ENCODE results near the gene RAB20. TPM values are rescaled to one million over a fixed set of nuclear protein-coding genes. Genes with fewer than 3 reads are reported as not detected.
"Not testable (repeated sequence)": the region's sequence is repeated elsewhere in the genome, so short reads cannot be mapped to it uniquely, and the experiment has no call there.

The RAB20 gene
- polyA plus RNA-seq, 4 donors = 24.2 to 63.0 (median 47.8) TPM

DNA sequence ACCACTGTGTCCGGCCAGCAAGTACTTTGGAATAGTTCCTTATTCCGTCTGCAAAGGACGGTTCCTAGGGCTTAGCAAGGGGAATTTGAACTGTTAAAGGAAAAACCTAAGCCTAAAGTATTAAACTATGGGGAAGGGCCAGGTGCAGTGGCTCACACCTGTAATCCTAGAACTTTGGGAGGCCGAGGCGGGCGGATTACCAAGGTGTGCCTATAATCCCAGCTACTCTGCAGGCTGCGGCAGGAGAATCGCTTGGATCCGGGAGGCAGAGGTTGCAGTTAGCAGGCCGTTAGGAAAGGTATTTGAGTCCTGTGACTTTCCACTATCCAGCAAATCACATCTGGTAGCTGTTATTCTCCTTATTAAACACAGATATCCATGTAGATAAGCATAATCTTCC, 9.4 kb upstream of the RAB20 start:
- no peaks in the 10 kb centered on the region for H3K27me3 ChIP-seq (ENCODE audit: control insufficient read depth in 3 of 3, insufficient read depth in 3 of 3, low read length in 3 of 3)
- DNase-seq (peak in 1 of 2 donors; percentile 27), FAIRE-seq (no peak)
- no peak overlapping the region for H3K27ac ChIP-seq (ENCODE audit: low read depth in 1 of 3, low read length in 2 of 3)
- H3K36me3 ChIP-seq (ENCODE audit: control insufficient read depth in 3 of 3, insufficient read depth in 2 of 3, low read depth in 1 of 3, low read length in 3 of 3) = peaks cover 0 to 2% (median 0%) of the 10 kb centered on the region in 3 donors
- no peaks in the 10 kb centered on the region for H3K9me3 ChIP-seq (ENCODE audit: control insufficient read depth in 2 of 2, insufficient read depth in 1 of 2, low read depth in 1 of 2, low read length in 1 of 2)
- 24 to 53% (median 49%) methylated on average over 10 of the region's 10 CpGs for WGBS, 3 donors
- peaks cover 0 to 18% (median 2%) of the 10 kb centered on the region in 3 donors for H3K4me1 ChIP-seq (ENCODE audit: control insufficient read depth in 3 of 3, insufficient read depth in 2 of 3, low read depth in 1 of 3, low read length in 2 of 3)
- no peak overlapping the region for H3K4me3 ChIP-seq (ENCODE audit: low read depth in 1 of 3, low read length in 3 of 3)

DNA sequence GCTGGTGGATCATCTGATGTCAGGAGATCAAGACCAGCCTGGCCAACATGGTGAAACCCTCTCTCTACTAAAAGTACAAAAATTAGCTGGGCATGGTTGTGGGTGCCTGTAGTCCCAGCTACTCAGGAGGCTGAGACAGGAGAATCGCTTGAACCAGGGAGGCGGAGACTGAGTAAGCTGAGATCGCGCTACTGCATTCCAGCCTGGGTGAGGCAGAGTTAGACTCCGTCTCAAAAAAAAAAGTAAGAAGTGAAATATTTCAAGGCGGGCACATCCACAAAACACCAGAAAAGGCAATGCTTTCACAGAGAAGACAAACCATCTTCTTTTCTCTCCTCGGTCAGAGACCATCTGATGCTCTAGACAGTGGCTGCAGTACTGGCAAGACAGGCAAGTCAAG, 8.4 kb upstream of the RAB20 start:
- H3K36me3 ChIP-seq (ENCODE audit: control insufficient read depth in 3 of 3, insufficient read depth in 2 of 3, low read depth in 1 of 3, low read length in 3 of 3); H3K9me3 ChIP-seq (ENCODE audit: control insufficient read depth in 2 of 2, insufficient read depth in 1 of 2, low read depth in 1 of 2, low read length in 1 of 2); DNase-seq; H3K27me3 ChIP-seq (ENCODE audit: control insufficient read depth in 3 of 3, insufficient read depth in 3 of 3, low read length in 3 of 3); H3K4me3 ChIP-seq (ENCODE audit: low read depth in 1 of 3, low read length in 3 of 3); H3K27ac ChIP-seq (ENCODE audit: low read depth in 1 of 3, low read length in 2 of 3); FAIRE-seq: not testable (repeated sequence)
- WGBS, 3 donors = 84 to 92% (median 88%) methylated on average over 7 of the region's 7 CpGs
- H3K4me1 ChIP-seq (ENCODE audit: control insufficient read depth in 3 of 3, insufficient read depth in 2 of 3, low read depth in 1 of 3, low read length in 2 of 3) = peaks cover 0 to 16% (median 0%) of the 10 kb centered on the region in 3 donors

DNA sequence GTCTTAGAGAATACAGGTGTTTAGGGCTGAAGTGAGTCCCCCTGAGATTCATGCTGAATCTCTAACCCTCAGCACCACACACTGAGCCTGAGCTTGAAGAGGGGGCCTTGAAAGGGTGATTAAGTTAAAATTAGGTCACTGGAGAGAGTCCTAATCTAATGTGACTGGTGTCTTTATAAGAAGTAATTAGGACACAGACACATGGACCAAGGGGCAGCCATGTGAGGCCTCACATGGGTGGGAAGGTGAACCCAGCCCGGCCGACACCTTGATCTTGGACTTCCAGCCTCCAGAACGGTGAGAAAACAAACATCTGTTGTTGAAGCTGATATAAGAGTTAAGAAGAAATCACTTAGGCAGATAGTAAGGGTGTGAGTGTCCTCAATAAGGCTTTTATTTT, 7.1 kb upstream of the RAB20 start:
- Histone ChIP-seq H3K36me3 (ENCODE audit: control insufficient read depth in 3 of 3, insufficient read depth in 2 of 3, low read depth in 1 of 3, low read length in 3 of 3) (peaks cover 0 to 5% (median 0%) of the 10 kb centered on the region in 3 donors), H3K27me3 (ENCODE audit: control insufficient read depth in 3 of 3, insufficient read depth in 3 of 3, low read length in 3 of 3) (no peaks in the 10 kb centered on the region), H3K4me1 (ENCODE audit: control insufficient read depth in 3 of 3, insufficient read depth in 2 of 3, low read depth in 1 of 3, low read length in 2 of 3) (peaks cover 0 to 16% (median 2%) of the 10 kb centered on the region in 3 donors), H3K9me3 (ENCODE audit: control insufficient read depth in 2 of 2, insufficient read depth in 1 of 2, low read depth in 1 of 2, low read length in 1 of 2) (no peaks in the 10 kb centered on the region), H3K4me3 (ENCODE audit: low read depth in 1 of 3, low read length in 3 of 3) (no peak overlapping the region), H3K27ac (ENCODE audit: low read depth in 1 of 3, low read length in 2 of 3) (no peak overlapping the region)
- DNase-seq (no peak), FAIRE-seq (no peak)
- WGBS, 3 donors = 60 to 78% (median 61%) methylated on average over 3 of the region's 3 CpGs

DNA sequence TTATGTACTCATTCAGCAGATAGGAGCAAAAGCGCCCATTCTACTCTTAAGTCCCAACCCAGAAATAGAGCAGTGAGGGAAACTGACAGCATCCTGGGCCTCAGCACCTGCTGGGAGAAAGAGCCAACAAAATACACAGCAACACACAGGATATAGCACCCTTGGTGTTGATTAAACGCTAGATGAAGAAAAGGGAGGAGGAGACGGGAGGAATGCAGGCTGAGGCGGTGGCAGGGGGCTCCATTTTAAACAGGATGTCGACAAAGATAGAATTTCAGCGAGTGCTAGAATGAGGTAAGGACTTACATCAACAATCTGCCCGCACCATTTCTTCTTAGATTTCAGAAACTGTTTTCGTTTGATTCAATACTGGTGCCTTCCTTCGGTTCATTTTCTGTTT, 4.6 kb upstream of the RAB20 start:
- Histone ChIP-seq H3K27me3 (ENCODE audit: control insufficient read depth in 3 of 3, insufficient read depth in 3 of 3, low read length in 3 of 3) (no peaks in the 10 kb centered on the region), H3K36me3 (ENCODE audit: control insufficient read depth in 3 of 3, insufficient read depth in 2 of 3, low read depth in 1 of 3, low read length in 3 of 3) (peaks cover 0 to 7% (median 0%) of the 10 kb centered on the region in 3 donors), H3K4me3 (ENCODE audit: low read depth in 1 of 3, low read length in 3 of 3) (no peak overlapping the region), H3K4me1 (ENCODE audit: control insufficient read depth in 3 of 3, insufficient read depth in 2 of 3, low read depth in 1 of 3, low read length in 2 of 3) (peaks cover 0 to 12% (median 2%) of the 10 kb centered on the region in 3 donors), H3K9me3 (ENCODE audit: control insufficient read depth in 2 of 2, insufficient read depth in 1 of 2, low read depth in 1 of 2, low read length in 1 of 2) (no peaks in the 10 kb centered on the region), H3K27ac (ENCODE audit: low read depth in 1 of 3, low read length in 2 of 3) (no peak overlapping the region)
- FAIRE-seq (no peak), DNase-seq (no peak)
- WGBS, 3 donors = 90 to 95% (median 94%) methylated on average over 9 of the region's 9 CpGs

DNA sequence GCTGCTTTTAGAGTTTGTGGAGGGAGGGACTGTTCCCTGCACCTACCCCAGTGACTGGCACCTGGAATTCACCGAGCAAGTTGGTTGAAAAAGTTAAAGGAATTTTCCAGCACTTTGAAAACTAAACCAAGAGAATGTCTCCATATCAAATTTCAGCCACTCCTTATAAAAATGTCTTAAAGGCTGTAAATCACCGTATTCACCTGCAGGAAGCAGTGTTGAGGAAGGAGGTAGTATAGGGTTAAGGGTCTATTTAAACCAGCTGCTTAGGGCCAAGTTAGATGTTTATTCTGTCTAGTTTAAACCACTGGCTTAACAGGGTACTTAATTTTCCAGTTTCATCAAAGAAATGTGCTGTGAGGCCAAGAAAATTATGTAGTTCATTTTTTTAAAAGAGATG, 3.8 kb upstream of the RAB20 start:
- no peaks in the 10 kb centered on the region for H3K9me3 ChIP-seq (ENCODE audit: control insufficient read depth in 2 of 2, insufficient read depth in 1 of 2, low read depth in 1 of 2, low read length in 1 of 2)
- no peak overlapping the region for H3K4me3 ChIP-seq (ENCODE audit: low read depth in 1 of 3, low read length in 3 of 3)
- H3K36me3 ChIP-seq (ENCODE audit: control insufficient read depth in 3 of 3, insufficient read depth in 2 of 3, low read depth in 1 of 3, low read length in 3 of 3) = peaks cover 0 to 7% (median 0%) of the 10 kb centered on the region in 3 donors
- 13 to 43% (median 22%) methylated on average over 2 of the region's 2 CpGs for WGBS, 3 donors
- no peaks in the 10 kb centered on the region for H3K27me3 ChIP-seq (ENCODE audit: control insufficient read depth in 3 of 3, insufficient read depth in 3 of 3, low read length in 3 of 3)
- H3K4me1 ChIP-seq (ENCODE audit: control insufficient read depth in 3 of 3, insufficient read depth in 2 of 3, low read depth in 1 of 3, low read length in 2 of 3) = peaks cover 0 to 7% (median 2%) of the 10 kb centered on the region in 3 donors
- FAIRE-seq (no peak), DNase-seq (peak in 1 of 2 donors; percentile 57)
- H3K27ac ChIP-seq (ENCODE audit: low read depth in 1 of 3, low read length in 2 of 3) = no peak overlapping the region

DNA sequence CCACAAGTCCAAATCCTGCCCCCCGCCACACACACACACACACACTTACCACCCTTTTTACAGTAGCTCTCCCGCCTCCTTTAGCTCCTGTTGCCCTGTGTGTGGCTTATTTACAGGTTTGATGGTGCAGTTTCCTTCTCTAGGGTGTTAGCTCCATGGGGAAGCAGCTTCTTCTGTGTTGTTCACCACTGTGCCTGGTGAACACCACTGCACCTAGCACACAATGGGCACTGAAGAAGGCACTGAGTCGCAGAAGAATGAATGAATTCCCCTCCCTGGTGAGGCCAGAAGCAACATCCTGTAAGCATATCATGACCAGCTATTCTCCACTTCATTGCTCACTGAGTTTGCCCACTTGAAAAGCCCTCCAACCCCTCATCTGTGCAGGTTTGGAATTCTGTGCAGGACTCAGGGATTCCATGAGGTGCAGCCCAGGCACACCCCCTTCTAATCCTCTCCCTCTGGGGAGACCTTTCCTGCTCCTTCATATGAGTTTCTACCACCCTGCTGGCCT, 3.0 kb upstream of the RAB20 start:
- WGBS, 3 donors = 74 to 82% (median 82%) methylated on average over 3 of the region's 3 CpGs
- Histone ChIP-seq H3K9me3 (ENCODE audit: control insufficient read depth in 2 of 2, insufficient read depth in 1 of 2, low read depth in 1 of 2, low read length in 1 of 2) (no peaks in the 10 kb centered on the region), H3K36me3 (ENCODE audit: control insufficient read depth in 3 of 3, insufficient read depth in 2 of 3, low read depth in 1 of 3, low read length in 3 of 3) (peaks cover 0 to 8% (median 0%) of the 10 kb centered on the region in 3 donors), H3K4me1 (ENCODE audit: control insufficient read depth in 3 of 3, insufficient read depth in 2 of 3, low read depth in 1 of 3, low read length in 2 of 3) (peaks cover 0 to 7% (median 2%) of the 10 kb centered on the region in 3 donors), H3K27ac (ENCODE audit: low read depth in 1 of 3, low read length in 2 of 3) (no peak overlapping the region), H3K27me3 (ENCODE audit: control insufficient read depth in 3 of 3, insufficient read depth in 3 of 3, low read length in 3 of 3) (no peaks in the 10 kb centered on the region), H3K4me3 (ENCODE audit: low read depth in 1 of 3, low read length in 3 of 3) (no peak overlapping the region)
- DNase-seq (no peak), FAIRE-seq (no peak)

DNA sequence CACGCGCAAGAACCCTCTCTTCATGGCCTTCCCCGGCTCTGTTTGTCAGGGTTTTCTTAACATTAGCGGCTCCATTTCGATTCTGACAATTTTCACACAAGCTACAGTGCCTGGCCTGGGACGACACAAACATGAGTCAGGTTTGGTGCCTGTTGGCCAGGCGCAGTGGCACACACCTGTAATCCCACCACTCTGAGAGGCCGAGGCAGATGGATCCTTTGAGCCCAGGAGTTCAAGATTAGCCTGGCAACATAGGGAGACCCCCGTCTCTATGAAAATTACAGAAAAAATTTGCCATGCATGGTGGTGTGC, 1.9 kb upstream of the RAB20 start:
- Histone ChIP-seq H3K4me3 (ENCODE audit: low read depth in 1 of 3, low read length in 3 of 3) (peak overlapping the region in 1 of 3 donors; percentile 67), H3K36me3 (ENCODE audit: control insufficient read depth in 3 of 3, insufficient read depth in 2 of 3, low read depth in 1 of 3, low read length in 3 of 3) (peaks cover 0 to 15% (median 0%) of the 10 kb centered on the region in 3 donors), H3K27me3 (ENCODE audit: control insufficient read depth in 3 of 3, insufficient read depth in 3 of 3, low read length in 3 of 3) (no peaks in the 10 kb centered on the region), H3K4me1 (ENCODE audit: control insufficient read depth in 3 of 3, insufficient read depth in 2 of 3, low read depth in 1 of 3, low read length in 2 of 3) (peaks cover 0 to 14% (median 5%) of the 10 kb centered on the region in 3 donors), H3K27ac (ENCODE audit: low read depth in 1 of 3, low read length in 2 of 3) (peak overlapping the region in 1 of 3 donors; percentile 30), H3K9me3 (ENCODE audit: control insufficient read depth in 2 of 2, insufficient read depth in 1 of 2, low read depth in 1 of 2, low read length in 1 of 2) (no peaks in the 10 kb centered on the region)
- DNase-seq (no peak), FAIRE-seq (no peak)
- WGBS, 3 donors = 20 to 76% (median 47%) methylated on average over 9 of the region's 9 CpGs

DNA sequence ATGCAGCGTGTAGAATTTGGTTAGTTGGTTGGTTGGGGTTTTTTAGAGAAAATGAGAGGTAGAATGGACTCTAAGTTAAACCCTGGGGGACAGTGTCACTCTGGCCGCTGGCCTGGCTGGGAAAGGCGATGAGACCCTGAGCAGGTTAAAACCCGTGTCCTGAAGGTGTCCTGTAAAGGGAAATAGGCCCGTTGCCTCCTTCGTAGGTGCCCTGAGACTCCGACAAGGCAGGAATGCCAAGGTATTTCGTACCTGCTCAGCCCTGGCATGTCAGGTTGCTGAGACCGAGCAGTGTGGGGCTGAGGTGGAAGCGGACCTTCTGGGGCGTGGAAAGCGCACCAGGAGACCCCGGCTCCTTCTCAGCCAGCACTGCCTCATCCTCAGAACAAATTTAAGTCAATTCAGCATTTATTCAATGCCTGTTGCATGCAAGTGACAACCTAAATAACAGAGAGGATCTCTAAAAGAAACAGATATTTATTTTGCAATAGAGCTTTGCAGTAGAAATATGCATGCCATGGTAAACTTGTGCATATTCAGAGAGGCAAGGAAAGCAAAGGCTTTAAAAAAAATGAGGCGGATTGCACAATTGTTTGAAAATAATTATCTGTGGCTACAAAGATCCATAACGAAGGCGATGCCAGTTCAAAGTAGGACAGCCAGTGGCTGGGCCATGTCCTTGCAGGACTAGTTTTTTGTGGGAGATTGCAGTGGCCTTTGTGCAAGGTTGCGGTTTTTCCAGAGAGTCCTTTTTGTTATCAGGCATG, 1.4 kb upstream of the RAB20 start:
- peak overlapping the region in 2 of 3 donors; percentile 67 to 94 for H3K4me3 ChIP-seq (ENCODE audit: low read depth in 1 of 3, low read length in 3 of 3)
- peaks cover 0 to 18% (median 0%) of the 10 kb centered on the region in 3 donors for H3K36me3 ChIP-seq (ENCODE audit: control insufficient read depth in 3 of 3, insufficient read depth in 2 of 3, low read depth in 1 of 3, low read length in 3 of 3)
- no peaks in the 10 kb centered on the region for H3K9me3 ChIP-seq (ENCODE audit: control insufficient read depth in 2 of 2, insufficient read depth in 1 of 2, low read depth in 1 of 2, low read length in 1 of 2)
- H3K4me1 ChIP-seq (ENCODE audit: control insufficient read depth in 3 of 3, insufficient read depth in 2 of 3, low read depth in 1 of 3, low read length in 2 of 3) = peaks cover 0 to 14% (median 5%) of the 10 kb centered on the region in 3 donors
- no peak for FAIRE-seq
- H3K27ac ChIP-seq (ENCODE audit: low read depth in 1 of 3, low read length in 2 of 3) = peak overlapping the region; percentile 0 to 97 (median 95)
- DNase-seq = peak in 1 of 2 donors; percentile 63
- H3K27me3 ChIP-seq (ENCODE audit: control insufficient read depth in 3 of 3, insufficient read depth in 3 of 3, low read length in 3 of 3) = no peaks in the 10 kb centered on the region
- 20 to 69% (median 37%) methylated on average over 17 of the region's 17 CpGs for WGBS, 3 donors
